ENCODE measurements around the gene SORCS1.

SORCS1 gene

DNA sequence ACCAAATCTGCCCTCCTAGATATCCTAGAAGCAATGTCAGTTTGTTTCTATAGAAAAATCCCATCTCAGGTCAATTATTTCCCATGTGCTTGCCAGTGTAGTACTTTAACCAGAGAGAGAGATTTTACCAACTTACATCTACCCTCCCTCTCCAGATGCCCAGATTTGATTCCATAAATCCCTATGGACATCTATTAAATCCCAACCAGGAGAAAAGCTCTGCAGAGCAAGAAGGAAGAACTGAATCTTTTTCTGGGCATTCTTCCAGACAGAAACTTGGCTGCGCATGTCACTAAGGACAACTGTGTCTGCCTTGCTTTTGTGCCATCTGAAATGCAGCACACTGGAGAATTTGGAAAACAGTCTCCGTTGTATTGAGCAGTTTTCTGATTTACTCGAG, 597.6 kb downstream of the SORCS1 start:
- TF ChIP-seq, protein P1, sequence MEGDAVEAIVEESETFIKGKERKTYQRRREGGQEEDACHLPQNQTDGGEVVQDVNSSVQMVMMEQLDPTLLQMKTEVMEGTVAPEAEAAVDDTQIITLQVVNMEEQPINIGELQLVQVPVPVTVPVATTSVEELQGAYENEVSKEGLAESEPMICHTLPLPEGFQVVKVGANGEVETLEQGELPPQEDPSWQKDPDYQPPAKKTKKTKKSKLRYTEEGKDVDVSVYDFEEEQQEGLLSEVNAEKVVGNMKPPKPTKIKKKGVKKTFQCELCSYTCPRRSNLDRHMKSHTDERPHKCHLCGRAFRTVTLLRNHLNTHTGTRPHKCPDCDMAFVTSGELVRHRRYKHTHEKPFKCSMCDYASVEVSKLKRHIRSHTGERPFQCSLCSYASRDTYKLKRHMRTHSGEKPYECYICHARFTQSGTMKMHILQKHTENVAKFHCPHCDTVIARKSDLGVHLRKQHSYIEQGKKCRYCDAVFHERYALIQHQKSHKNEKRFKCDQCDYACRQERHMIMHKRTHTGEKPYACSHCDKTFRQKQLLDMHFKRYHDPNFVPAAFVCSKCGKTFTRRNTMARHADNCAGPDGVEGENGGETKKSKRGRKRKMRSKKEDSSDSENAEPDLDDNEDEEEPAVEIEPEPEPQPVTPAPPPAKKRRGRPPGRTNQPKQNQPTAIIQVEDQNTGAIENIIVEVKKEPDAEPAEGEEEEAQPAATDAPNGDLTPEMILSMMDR (IDR thresholded peaks at IDR 0.05; ENCODE audit: low read depth, low read length, missing control alignments), result no peak
- no peak overlapping the region for H3K4me3 ChIP-seq (replicated peaks; ENCODE audit: low read depth, low read length)
- DNase-seq (ENCODE audit: extremely low read depth, low read depth), result no peak

DNA sequence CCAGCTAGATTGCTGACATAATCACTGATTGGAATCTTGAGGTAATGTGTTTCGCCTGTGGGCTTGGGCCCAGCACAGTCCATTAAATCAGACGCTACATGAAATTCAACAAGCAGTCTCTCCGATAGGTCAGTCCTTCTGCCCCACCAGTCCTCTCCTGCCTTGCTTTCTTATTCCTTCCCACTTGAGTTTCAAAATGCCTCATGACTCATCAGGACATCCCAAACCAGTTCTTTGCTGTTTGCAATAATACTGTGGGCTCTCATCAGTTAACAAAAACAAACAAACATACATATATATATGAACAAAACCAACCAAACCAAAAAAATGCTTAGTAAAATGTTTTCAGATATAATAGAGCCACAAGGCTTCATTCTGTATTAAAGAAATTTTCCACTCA, 599.0 kb downstream of the SORCS1 start:
- TF ChIP-seq, protein P1 (IDR thresholded peaks at IDR 0.05; ENCODE audit: low read depth, low read length, missing control alignments), result no peak
- H3K4me3 ChIP-seq (replicated peaks; ENCODE audit: low read depth, low read length), result no peak overlapping the region
- DNase-seq (ENCODE audit: extremely low read depth, low read depth), result no peak

DNA sequence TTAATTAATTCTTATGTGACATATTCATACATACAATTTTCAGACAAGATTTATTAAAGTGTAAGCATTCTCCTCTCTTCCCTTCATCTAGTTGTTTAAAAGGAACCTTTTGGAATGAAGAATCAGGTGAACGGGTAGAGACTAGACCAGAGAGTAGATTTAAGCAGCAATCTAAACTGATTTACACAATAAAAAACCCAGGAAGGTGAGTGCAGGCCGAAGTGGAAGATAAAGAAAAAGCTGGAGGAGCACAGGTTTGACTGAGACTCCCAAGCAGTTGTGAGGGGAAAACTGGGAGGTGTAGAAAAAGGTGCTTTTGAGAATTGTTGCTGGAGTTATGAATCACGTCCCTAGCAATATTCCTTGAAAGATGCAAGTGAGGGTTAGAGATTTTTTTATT, 601.1 kb downstream of the SORCS1 start:
- TF ChIP-seq, protein P1 (IDR thresholded peaks at IDR 0.05; ENCODE audit: low read depth, low read length, missing control alignments), result no peak
- no peak for DNase-seq (ENCODE audit: extremely low read depth, low read depth)

GRCh38 chr10:106560925-106561640, 603.4 kb downstream of the SORCS1 start:
- TF ChIP-seq, protein P1 (IDR thresholded peaks at IDR 0.05; ENCODE audit: low read depth, low read length, missing control alignments), result no peak
- DNase-seq (ENCODE audit: extremely low read depth, low read depth), result no peak
- H3K4me3 ChIP-seq (replicated peaks; ENCODE audit: low read depth, low read length), result no peak overlapping the region

More for the DNA sequence above, 601.1 kb downstream of the SORCS1 start:
- H3K4me3 ChIP-seq (replicated peaks; ENCODE audit: low read depth, low read length), result no peak overlapping the region

- H3K4me3 ChIP-seq (replicated peaks; ENCODE audit: low read depth, low read length), result no peak overlapping the region
- TF ChIP-seq, protein P1 (IDR thresholded peaks at IDR 0.05; ENCODE audit: low read depth, low read length, missing control alignments), result no peak
- no peak for DNase-seq (ENCODE audit: extremely low read depth, low read depth)
These were observed 605.1 kb downstream of the SORCS1 start for GRCh38 chr10:106559442-106559841.

DNA sequence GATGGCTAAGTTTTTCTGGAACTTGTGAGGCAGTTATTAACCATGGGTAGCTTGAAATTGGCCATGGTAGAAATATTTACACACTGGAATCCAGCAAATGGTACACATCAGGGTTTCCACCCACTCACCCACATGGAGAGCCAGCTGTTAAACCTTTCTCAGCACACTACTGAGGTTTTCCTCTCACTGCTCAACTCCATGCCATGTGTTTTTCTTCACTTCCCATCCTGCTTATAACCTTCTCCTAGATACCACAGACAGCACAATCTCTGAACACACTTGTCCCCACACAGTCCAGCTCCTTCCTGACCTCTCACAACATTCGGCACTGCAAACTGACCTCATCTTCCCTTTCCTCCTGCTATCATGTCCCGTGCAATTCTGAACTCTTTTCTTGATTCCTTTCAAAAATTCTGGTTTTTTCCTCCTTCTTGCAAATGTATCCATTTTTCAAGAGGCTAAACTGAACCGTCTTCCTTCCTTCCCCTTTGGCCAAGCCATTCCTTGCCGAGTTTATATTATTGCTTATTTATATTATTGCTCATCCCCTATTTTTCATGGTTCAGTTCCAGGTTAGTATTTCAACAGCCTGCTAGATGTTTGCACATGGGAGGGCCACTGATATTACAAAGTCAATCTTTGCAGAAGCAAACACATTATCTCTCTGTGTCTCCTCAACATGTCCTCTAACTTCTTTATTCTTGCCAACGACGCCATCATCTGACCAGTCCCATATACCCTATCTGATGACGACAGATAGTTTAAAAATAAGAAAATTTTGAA, 606.4 kb downstream of the SORCS1 start:
- peak; percentile 41 for DNase-seq (ENCODE audit: extremely low read depth, low read depth)
- TF ChIP-seq, protein P1 (IDR thresholded peaks at IDR 0.05; ENCODE audit: low read depth, low read length, missing control alignments), result no peak
- H3K4me3 ChIP-seq (replicated peaks; ENCODE audit: low read depth, low read length), result no peak overlapping the region
